ENCODE data around the gene ARHGAP35. TPM values are rescaled to one million over a fixed set of nuclear protein-coding genes. Genes with fewer than 3 reads are reported as not detected.
A peak's percentile ranks its signal among the peaks of the same experiment; 100 is the strongest.
"Not testable (repeated sequence)": the region's sequence is repeated elsewhere in the genome, so short reads cannot be mapped to it uniquely, and the experiment has no call there.

The ARHGAP35 gene
- total RNA-seq, 4 donors from 2014 or later: 49.7 to 94.5 (median 77.7) TPM

DNA sequence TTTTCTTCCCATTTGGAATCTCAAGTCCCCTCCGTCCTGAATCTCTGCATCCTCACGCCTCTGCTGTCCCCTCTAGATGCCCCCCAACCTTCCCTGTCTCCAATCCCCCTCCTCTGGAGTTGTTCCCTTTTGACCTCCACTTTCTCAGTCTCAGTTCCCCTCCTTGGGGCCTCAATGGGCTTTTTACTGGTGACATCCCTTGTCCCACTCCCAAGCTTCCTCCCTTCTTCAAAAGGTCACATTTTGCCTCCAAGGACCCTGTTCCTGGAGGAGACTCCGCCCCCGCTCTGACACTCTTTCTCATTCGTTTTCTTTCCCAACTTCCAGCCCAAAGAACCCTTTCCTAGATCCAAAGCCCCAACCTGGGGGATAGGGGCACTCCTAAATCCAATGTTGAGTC lies 11.2 kb upstream of the ARHGAP35 start:
- Histone ChIP-seq H3K36me3 (peaks cover 3 to 25% (median 24%) of the 10 kb centered on the region in 4 donors), H3K4me1 (peaks cover 15 to 29% (median 18%) of the 10 kb centered on the region in 4 donors), H3K27ac (replicated peaks in 1 of 4) (peak overlapping the region; percentile 84 to 94 (median 86)), H3K4me3 (peak overlapping the region; percentile 67 to 95 (median 82)), H3K9me3 (no peaks in the 10 kb centered on the region), H3K27me3 (no peaks in the 10 kb centered on the region)
- DNase-seq (ENCODE audit: extremely low spot score): peak; percentile 81
- TF ChIP-seq EP300 (IDR thresholded peaks at IDR 0.05): no peak
- no peak for TF ChIP-seq POLR2A (IDR thresholded peaks at IDR 0.05; ENCODE audit: low read depth)
- no peak for TF ChIP-seq POLR2AphosphoS5 (IDR thresholded peaks at IDR 0.05)
- TF ChIP-seq, protein P1, sequence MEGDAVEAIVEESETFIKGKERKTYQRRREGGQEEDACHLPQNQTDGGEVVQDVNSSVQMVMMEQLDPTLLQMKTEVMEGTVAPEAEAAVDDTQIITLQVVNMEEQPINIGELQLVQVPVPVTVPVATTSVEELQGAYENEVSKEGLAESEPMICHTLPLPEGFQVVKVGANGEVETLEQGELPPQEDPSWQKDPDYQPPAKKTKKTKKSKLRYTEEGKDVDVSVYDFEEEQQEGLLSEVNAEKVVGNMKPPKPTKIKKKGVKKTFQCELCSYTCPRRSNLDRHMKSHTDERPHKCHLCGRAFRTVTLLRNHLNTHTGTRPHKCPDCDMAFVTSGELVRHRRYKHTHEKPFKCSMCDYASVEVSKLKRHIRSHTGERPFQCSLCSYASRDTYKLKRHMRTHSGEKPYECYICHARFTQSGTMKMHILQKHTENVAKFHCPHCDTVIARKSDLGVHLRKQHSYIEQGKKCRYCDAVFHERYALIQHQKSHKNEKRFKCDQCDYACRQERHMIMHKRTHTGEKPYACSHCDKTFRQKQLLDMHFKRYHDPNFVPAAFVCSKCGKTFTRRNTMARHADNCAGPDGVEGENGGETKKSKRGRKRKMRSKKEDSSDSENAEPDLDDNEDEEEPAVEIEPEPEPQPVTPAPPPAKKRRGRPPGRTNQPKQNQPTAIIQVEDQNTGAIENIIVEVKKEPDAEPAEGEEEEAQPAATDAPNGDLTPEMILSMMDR (IDR thresholded peaks at IDR 0.05): no peak
- intact Hi-C loops (cut with DNase I): no loop called here
- 30% methylated on average over 5 of the region's 5 CpGs for WGBS

DNA sequence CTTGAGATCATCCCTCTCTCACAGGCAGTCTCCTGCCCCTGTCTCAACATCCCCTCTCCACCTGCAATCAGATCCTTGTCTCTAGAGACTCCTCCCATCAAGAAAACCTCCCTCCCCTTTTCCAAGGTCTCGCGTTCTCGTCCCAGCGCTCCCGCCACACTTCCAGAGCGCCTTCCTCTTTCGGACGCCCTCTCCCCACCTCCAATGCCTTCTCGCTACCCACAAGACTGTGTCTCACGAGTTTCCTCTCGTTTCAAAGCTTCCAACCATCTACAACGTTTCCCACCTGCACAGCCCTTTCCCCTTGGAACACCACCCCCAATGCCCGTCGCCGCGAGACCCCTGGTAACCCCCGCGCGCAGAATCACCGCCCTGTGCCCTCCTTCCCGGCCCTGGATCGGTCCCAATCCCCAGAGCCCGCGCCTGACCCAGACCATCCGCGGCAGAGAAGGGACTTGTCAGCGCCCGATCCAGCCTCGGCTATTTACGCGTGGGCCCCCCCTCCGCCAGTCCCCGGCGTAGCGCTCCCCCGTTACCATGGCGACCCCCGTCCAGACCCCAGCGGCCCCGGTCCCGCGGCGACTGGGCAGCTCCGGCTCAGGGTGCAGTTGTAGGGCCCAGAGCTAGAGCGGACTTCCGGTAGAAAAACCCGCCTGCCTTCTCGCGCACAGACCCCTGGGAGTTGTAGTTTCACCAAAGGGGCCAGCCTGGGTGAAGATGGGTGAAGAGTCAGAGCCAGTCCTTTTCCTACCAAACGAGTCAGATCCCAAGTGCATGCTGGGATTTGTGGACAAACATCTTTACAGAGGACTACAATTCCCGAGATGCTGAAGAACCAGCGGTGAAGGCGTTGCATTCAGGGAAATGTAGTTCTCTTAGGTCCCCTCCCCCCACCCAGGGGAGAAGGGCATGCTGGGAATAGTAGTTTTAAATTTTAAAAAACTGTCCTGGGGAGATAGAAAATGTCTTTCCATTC lies 10.3 kb upstream of the ARHGAP35 start, which contains the start of gene AP2S1:
Gene AP2S1, minus strand, starts transcription at position 619 of the 976 bp plus-strand sequence. Its CDS starts 80 bp downstream, at position 539.
- Histone ChIP-seq H3K36me3 (peaks cover 0 to 16% (median 15%) of the 10 kb centered on the region in 4 donors), H3K27ac (replicated peaks in 1 of 4) (peak within 1 kb of the TSS; percentile 84 to 94 (median 86)), H3K9me3 (no peaks in the 10 kb centered on the region), H3K27me3 (no peaks in the 10 kb centered on the region), H3K4me1 (peaks cover 16 to 34% (median 20%) of the 10 kb centered on the region in 4 donors), H3K4me3 (peak within 1 kb of the TSS; percentile 67 to 95 (median 82))
- DNase-seq (ENCODE audit: extremely low spot score): peak; percentile 99
- WGBS: 1% methylated on average over 46 of the region's 53 CpGs
- peak; percentile 89 to 90 for TF ChIP-seq POLR2AphosphoS5 (IDR thresholded peaks at IDR 0.05)
- TF ChIP-seq EP300 (IDR thresholded peaks at IDR 0.05): no peak
- TF ChIP-seq POLR2A (IDR thresholded peaks at IDR 0.05; ENCODE audit: low read depth): peak; percentile 42
- TF ChIP-seq, protein P1 (IDR thresholded peaks at IDR 0.05): peak in 1 of 3 experiments; percentile 21
- intact Hi-C loops (cut with DNase I): no loop called here

DNA sequence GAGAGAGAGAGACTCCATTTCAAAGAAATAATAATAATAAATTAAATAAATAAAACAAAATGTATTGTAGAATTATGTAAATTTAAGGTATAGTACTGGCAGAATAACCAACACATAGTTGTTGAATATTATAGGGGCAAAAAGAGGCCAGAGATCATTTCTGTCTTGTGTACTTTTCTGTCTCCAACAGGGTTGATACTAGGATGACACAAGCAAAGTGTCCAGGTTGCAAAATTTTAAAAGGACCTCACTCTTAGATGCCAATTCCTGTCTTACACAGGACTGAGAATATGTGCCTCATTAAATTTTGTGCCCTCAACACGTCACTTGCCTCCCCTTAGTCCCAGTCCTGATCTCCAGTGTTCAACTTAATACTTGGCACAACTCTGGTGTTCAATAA lies 8.0 kb upstream of the ARHGAP35 start:
- no peak for TF ChIP-seq EP300 (IDR thresholded peaks at IDR 0.05)
- no peak for TF ChIP-seq POLR2A (IDR thresholded peaks at IDR 0.05; ENCODE audit: low read depth)
- TF ChIP-seq, protein P1 (IDR thresholded peaks at IDR 0.05): no peak
- TF ChIP-seq POLR2AphosphoS5 (IDR thresholded peaks at IDR 0.05): no peak
- H3K27me3 ChIP-seq: no peaks in the 10 kb centered on the region
- no peaks in the 10 kb centered on the region for H3K9me3 ChIP-seq
- DNase-seq (ENCODE audit: extremely low spot score): no peak
- peaks cover 30 to 43% (median 34%) of the 10 kb centered on the region in 4 donors for H3K4me1 ChIP-seq
- 75% methylated on average over 1 of the region's 1 CpG for WGBS
- H3K36me3 ChIP-seq: peaks cover 0 to 1% (median under 1%) of the 10 kb centered on the region in 4 donors
- H3K4me3 ChIP-seq: no peak overlapping the region
- intact Hi-C loops (cut with DNase I): no loop called here
- H3K27ac ChIP-seq (replicated peaks in 1 of 4): no peak overlapping the region

DNA sequence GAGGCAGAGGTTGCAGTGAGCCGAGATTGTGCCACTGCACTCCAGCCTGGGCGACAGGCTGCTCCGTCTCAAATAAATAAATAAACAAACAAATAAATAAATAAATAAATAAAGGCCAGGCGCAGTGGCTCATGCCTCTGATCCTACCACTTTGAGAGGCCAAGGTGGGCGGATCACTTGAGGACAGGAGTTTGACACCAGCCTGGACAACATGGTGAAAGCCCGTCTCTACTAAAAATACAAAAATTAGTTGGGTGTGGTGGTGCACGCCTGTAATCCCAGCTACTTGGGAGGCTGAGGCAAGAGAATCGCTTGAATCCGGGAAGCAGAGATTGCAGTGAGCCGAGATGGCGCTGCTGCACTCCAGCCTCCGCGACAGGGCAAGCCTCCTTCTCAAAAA lies 6.1 kb upstream of the ARHGAP35 start:
- H3K27me3 ChIP-seq; H3K27ac ChIP-seq (replicated peaks in 1 of 4); DNase-seq (ENCODE audit: extremely low spot score); intact Hi-C loops (cut with DNase I); H3K9me3 ChIP-seq; H3K36me3 ChIP-seq; H3K4me3 ChIP-seq: not testable (repeated sequence)
- peaks cover 24 to 36% (median 29%) of the 10 kb centered on the region in 4 donors for H3K4me1 ChIP-seq
- 85% methylated on average over 13 of the region's 13 CpGs for WGBS

Data from esophagus muscularis mucosa (tissue), 4 donors.